GM23338 (cell line): ENCODE data around the gene EPSTI1. TPM values are rescaled to one million over a fixed set of nuclear protein-coding genes. Genes with fewer than 3 reads are reported as not detected.

Source experiments
- ATAC-seq: fragments of 200-7000 bp; cut with Tn5 transposase; 3 replicates; pipeline ENCODE4 v1.9.1; 2020
- DNase-seq: peaks from one replicate; pipeline ENCODE4 v3.0.0-alpha.2; 2015; ENCODE audit warnings: low spot score
- H2AFZ ChIP-seq: fragments of 200-600 bp; sonication (generic); 2 replicates; pipeline ENCODE4 v1.8.0; 2016; ENCODE audit warnings: antibody characterized with exemption, mild to moderate bottlenecking, moderate library complexity
- H3F3A ChIP-seq: fragments of 200-600 bp; sonication (generic); replicated peaks from 2 replicates; pipeline ENCODE4 v1.8.0; 2017; ENCODE audit warnings: antibody characterized with exemption, mixed run types, low read depth
- H3K27ac ChIP-seq: fragments of 200-600 bp; sonication (generic); 2 replicates; pipeline ENCODE4 v1.6.1; 2016; ENCODE audit warnings: low read depth
- H3K27me3 ChIP-seq: fragments of 200-600 bp; sonication (generic); 2 replicates; pipeline ENCODE4 v1.8.0; 2016; ENCODE audit warnings: mild to moderate bottlenecking, mixed run types, moderate library complexity; ENCODE audit not compliant: insufficient read depth
- H3K36me3 ChIP-seq: fragments of 200-600 bp; sonication (generic); 2 replicates; pipeline ENCODE4 v1.8.0; 2016; ENCODE audit warnings: mild to moderate bottlenecking; ENCODE audit not compliant: insufficient read depth
- H3K4me1 ChIP-seq: fragments of 200-600 bp; sonication (generic); 2 replicates; pipeline ENCODE4 v1.8.0; 2016; ENCODE audit warnings: mild to moderate bottlenecking, moderate library complexity; ENCODE audit not compliant: insufficient read depth
- H3K4me2 ChIP-seq: fragments of 200-600 bp; sonication (generic); 2 replicates; pipeline ENCODE4 v1.7.1; 2017; ENCODE audit warnings: mixed run types
- H3K4me3 ChIP-seq: fragments of 200-600 bp; sonication (generic); 2 replicates; pipeline ENCODE4 v1.6.1; 2016; ENCODE audit warnings: mixed run types
- H3K79me2 ChIP-seq: fragments of 200-600 bp; sonication (generic); replicated peaks from 2 replicates; pipeline ENCODE4 v1.8.0; 2017; ENCODE audit warnings: mild to moderate bottlenecking; ENCODE audit not compliant: insufficient read depth
- H3K9me2 ChIP-seq: fragments of 200-600 bp; sonication (generic); 2 replicates; pipeline ENCODE4 v1.8.0; 2017; ENCODE audit not compliant: insufficient read depth
- H4K20me1 ChIP-seq: fragments of 200-600 bp; sonication (generic); replicated peaks from 2 replicates; pipeline ENCODE4 v1.8.0; 2017; ENCODE audit warnings: mild to moderate bottlenecking; ENCODE audit not compliant: insufficient read depth
- H3K27ac Mint-ChIP-seq: 2 replicates; pipeline ENCODE4 v1.8.0; 2020; ENCODE audit warnings: inconsistent platforms, mild to moderate bottlenecking, moderate library complexity, mixed read lengths
- H3K27me3 Mint-ChIP-seq: 3 replicates; pipeline ENCODE4 v1.8.0; 2022; ENCODE audit warnings: low read depth, mild to moderate bottlenecking, moderate library complexity, mixed read lengths, inconsistent platforms; ENCODE audit not compliant: insufficient read depth, poor library complexity
- H3K36me3 Mint-ChIP-seq: 3 replicates; pipeline ENCODE4 v1.8.0; 2021; ENCODE audit warnings: low read depth, mild to moderate bottlenecking, inconsistent platforms, moderate library complexity, mixed read lengths
- H3K4me1 Mint-ChIP-seq: 3 replicates; pipeline ENCODE4 v1.8.0; 2020; ENCODE audit warnings: mild to moderate bottlenecking, inconsistent platforms, mixed read lengths
- H3K4me3 Mint-ChIP-seq: 3 replicates; pipeline ENCODE4 v1.8.0; 2021; ENCODE audit warnings: moderate library complexity, mild to moderate bottlenecking, inconsistent platforms, mixed read lengths
- H3K9me3 Mint-ChIP-seq: 3 replicates; pipeline ENCODE4 v1.8.0; 2020; ENCODE audit warnings: moderate library complexity, mild to moderate bottlenecking, inconsistent platforms, mixed read lengths
- CREB1 ChIP-seq: fragments of 250-450 bp; sonication (Bioruptor Pico); IDR thresholded peaks from 2 replicates; pipeline ENCODE4 v1.5.0; 2020; ENCODE audit warnings: low read depth, mild to moderate bottlenecking, moderate library complexity
- EZH2 ChIP-seq: fragments of 200-600 bp; sonication (generic); IDR thresholded peaks from one replicate; pipeline ENCODE4 v1.8.0; 2017; ENCODE audit warnings: antibody characterized with exemption, mild to moderate bottlenecking, low read depth; ENCODE audit not compliant: unreplicated experiment
- EZH2phosphoT487 ChIP-seq: fragments of 200-600 bp; sonication (generic); IDR thresholded peaks from one replicate; pipeline ENCODE4 v1.8.1; 2018; ENCODE audit warnings: antibody characterized with exemption; ENCODE audit not compliant: unreplicated experiment
- JUNB ChIP-seq: IDR thresholded peaks from one replicate; pipeline ENCODE4 v1.6.1; 2016; ENCODE audit warnings: antibody characterized with exemption; ENCODE audit not compliant: unreplicated experiment
- NANOG ChIP-seq: IDR thresholded peaks from 2 replicates; pipeline ENCODE4 v1.6.1; 2016; ENCODE audit warnings: antibody characterized with exemption, borderline replicate concordance
- POLR2AphosphoS5 ChIP-seq: IDR thresholded peaks from 2 replicates; pipeline ENCODE4 v1.6.1; 2016; ENCODE audit warnings: antibody characterized with exemption, low read depth
- STAT1 ChIP-seq: IDR thresholded peaks from one replicate; pipeline ENCODE4 v1.6.1; 2016; ENCODE audit warnings: antibody characterized with exemption; ENCODE audit not compliant: unreplicated experiment
- ZNF114 ChIP-seq: fragments of 250-450 bp; sonication (Bioruptor Pico); IDR thresholded peaks from 2 replicates; pipeline ENCODE4 v1.5.0; 2020; ENCODE audit warnings: mild to moderate bottlenecking, moderate library complexity
- ZNF331 ChIP-seq: fragments of 250-450 bp; sonication (Bioruptor Pico); IDR thresholded peaks from 2 replicates; pipeline ENCODE4 v1.5.0; 2020; ENCODE audit warnings: low read depth, mild to moderate bottlenecking, moderate library complexity
- polyA plus RNA-seq: library from polyadenylated mRNA; unstranded; fragments of >200 nt; fragmentation: Nextera tagmentation; extraction: Ambion mirVana; gene quantifications from 2 replicates; pipeline ENCODE4 v1.2.1, GENCODE V29; 2016
- total RNA-seq: library from RNA; depleted of rRNA; stranded (reverse); fragments of >200 nt; shearing (Covaris generic); gene quantifications from 2 replicates; pipeline ENCODE4 v1.2.3, GENCODE V29; 2014
- TF ChIP-seq, protein P1 (sequence below): fragments of 250-450 bp; sonication (Bioruptor Pico); IDR thresholded peaks from 2 replicates; pipeline ENCODE4 v1.5.0; 2020; ENCODE audit warnings: mild to moderate bottlenecking, moderate library complexity
- TF ChIP-seq, protein P2 (sequence below), 2 experiments: fragments of 200-600 bp in 1 of 2; sonication (generic) in 1 of 2; conservative IDR thresholded peaks; 2 replicates each; pipeline versions ENCODE4 v1.5.1 to v1.6.1; 2016 to 2017; ENCODE audit warnings: antibody characterized with exemption in 2 of 2, low read depth in 2 of 2, mild to moderate bottlenecking in 2 of 2, moderate library complexity in 1 of 2
- TF ChIP-seq, protein P3 (sequence below): IDR thresholded peaks from one replicate; pipeline ENCODE4 v1.6.1; 2018; ENCODE audit warnings: antibody characterized with exemption; ENCODE audit not compliant: unreplicated experiment
- TF ChIP-seq, protein P4 (sequence below): IDR thresholded peaks from 2 replicates; pipeline ENCODE4 v1.6.1; 2016; ENCODE audit warnings: antibody characterized with exemption

EPSTI1 gene
- total and polyA plus RNA-seq, 2 experiments from 2014 or later: 0.10 to 0.68 TPM

DNA sequence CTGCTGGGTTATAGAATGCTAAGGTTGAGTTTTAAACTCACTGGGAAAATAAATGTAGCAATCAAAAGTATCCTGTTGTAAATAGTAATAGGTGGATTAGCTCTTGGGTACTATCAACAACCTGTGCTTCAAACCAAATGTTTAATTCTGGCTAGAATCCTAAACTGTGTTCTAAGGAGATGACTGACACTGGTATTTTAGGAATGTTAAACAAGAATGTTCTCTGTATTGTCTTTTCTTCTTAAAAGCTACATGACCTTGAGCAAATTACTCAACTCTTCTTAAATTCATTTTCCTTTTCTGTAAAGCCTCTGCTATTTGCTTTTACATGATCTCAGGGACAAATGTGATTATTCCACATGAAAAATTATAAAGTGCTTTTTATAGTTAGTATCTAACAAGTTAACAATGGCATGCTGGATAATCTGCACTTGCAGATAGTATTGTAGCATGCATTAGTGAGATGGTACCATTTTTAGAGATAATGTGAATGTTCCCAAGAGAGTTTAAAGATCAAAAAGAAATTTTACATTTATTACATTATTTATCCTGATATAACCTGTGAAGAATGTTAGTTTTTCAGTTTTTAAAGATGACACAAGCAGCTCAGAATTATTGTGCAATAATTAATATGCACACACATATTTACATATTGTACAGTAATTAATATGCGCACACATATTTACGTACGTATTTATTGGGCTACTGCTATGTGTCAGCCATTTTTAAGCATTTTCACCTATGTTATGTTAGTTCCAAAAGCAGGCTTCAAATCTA is 13.6 kb upstream of the EPSTI1 start:
- no peaks in the 10 kb centered on the region; the same call in 1 of the 2 replicates for H3K9me2 ChIP-seq
- TF ChIP-seq NANOG: no peak
- TF ChIP-seq JUNB: no peak
- TF ChIP-seq EZH2: no peak
- TF ChIP-seq EZH2phosphoT487: no peak
- TF ChIP-seq CREB1 (CRISPR knock-in tag): no peak
- TF ChIP-seq POLR2AphosphoS5: no peak
- TF ChIP-seq, protein P1, sequence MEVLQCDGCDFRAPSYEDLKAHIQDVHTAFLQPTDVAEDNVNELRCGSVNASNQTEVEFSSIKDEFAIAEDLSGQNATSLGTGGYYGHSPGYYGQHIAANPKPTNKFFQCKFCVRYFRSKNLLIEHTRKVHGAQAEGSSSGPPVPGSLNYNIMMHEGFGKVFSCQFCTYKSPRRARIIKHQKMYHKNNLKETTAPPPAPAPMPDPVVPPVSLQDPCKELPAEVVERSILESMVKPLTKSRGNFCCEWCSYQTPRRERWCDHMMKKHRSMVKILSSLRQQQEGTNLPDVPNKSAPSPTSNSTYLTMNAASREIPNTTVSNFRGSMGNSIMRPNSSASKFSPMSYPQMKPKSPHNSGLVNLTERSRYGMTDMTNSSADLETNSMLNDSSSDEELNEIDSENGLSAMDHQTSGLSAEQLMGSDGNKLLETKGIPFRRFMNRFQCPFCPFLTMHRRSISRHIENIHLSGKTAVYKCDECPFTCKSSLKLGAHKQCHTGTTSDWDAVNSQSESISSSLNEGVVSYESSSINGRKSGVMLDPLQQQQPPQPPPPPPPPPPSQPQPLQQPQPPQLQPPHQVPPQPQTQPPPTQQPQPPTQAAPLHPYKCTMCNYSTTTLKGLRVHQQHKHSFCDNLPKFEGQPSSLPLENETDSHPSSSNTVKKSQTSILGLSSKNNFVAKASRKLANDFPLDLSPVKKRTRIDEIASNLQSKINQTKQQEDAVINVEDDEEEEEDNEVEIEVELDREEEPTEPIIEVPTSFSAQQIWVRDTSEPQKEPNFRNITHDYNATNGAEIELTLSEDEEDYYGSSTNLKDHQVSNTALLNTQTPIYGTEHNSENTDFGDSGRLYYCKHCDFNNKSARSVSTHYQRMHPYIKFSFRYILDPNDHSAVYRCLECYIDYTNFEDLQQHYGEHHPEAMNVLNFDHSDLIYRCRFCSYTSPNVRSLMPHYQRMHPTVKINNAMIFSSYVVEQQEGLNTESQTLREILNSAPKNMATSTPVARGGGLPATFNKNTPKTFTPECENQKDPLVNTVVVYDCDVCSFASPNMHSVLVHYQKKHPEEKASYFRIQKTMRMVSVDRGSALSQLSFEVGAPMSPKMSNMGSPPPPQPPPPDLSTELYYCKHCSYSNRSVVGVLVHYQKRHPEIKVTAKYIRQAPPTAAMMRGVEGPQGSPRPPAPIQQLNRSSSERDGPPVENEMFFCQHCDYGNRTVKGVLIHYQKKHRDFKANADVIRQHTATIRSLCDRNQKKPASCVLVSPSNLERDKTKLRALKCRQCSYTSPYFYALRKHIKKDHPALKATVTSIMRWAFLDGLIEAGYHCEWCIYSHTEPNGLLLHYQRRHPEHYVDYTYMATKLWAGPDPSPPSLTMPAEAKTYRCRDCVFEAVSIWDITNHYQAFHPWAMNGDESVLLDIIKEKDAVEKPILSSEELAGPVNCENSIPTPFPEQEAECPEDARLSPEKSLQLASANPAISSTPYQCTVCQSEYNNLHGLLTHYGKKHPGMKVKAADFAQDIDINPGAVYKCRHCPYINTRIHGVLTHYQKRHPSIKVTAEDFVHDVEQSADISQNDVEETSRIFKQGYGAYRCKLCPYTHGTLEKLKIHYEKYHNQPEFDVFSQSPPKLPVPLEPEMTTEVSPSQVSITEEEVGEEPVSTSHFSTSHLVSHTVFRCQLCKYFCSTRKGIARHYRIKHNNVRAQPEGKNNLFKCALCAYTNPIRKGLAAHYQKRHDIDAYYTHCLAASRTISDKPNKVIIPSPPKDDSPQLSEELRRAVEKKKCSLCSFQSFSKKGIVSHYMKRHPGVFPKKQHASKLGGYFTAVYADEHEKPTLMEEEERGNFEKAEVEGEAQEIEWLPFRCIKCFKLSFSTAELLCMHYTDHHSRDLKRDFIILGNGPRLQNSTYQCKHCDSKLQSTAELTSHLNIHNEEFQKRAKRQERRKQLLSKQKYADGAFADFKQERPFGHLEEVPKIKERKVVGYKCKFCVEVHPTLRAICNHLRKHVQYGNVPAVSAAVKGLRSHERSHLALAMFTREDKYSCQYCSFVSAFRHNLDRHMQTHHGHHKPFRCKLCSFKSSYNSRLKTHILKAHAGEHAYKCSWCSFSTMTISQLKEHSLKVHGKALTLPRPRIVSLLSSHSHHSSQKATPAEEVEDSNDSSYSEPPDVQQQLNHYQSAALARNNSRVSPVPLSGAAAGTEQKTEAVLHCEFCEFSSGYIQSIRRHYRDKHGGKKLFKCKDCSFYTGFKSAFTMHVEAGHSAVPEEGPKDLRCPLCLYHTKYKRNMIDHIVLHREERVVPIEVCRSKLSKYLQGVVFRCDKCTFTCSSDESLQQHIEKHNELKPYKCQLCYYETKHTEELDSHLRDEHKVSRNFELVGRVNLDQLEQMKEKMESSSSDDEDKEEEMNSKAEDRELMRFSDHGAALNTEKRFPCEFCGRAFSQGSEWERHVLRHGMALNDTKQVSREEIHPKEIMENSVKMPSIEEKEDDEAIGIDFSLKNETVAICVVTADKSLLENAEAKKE (CRISPR knock-in tag): no peak
- TF ChIP-seq STAT1: no peak
- TF ChIP-seq ZNF331: no peak
- TF ChIP-seq, protein P2, sequence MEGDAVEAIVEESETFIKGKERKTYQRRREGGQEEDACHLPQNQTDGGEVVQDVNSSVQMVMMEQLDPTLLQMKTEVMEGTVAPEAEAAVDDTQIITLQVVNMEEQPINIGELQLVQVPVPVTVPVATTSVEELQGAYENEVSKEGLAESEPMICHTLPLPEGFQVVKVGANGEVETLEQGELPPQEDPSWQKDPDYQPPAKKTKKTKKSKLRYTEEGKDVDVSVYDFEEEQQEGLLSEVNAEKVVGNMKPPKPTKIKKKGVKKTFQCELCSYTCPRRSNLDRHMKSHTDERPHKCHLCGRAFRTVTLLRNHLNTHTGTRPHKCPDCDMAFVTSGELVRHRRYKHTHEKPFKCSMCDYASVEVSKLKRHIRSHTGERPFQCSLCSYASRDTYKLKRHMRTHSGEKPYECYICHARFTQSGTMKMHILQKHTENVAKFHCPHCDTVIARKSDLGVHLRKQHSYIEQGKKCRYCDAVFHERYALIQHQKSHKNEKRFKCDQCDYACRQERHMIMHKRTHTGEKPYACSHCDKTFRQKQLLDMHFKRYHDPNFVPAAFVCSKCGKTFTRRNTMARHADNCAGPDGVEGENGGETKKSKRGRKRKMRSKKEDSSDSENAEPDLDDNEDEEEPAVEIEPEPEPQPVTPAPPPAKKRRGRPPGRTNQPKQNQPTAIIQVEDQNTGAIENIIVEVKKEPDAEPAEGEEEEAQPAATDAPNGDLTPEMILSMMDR (conservative IDR thresholded peaks at IDR 0.05; ENCODE audit: low read depth in 2 of 2): no peak
- TF ChIP-seq ZNF114: no peak
- TF ChIP-seq, protein P3, sequence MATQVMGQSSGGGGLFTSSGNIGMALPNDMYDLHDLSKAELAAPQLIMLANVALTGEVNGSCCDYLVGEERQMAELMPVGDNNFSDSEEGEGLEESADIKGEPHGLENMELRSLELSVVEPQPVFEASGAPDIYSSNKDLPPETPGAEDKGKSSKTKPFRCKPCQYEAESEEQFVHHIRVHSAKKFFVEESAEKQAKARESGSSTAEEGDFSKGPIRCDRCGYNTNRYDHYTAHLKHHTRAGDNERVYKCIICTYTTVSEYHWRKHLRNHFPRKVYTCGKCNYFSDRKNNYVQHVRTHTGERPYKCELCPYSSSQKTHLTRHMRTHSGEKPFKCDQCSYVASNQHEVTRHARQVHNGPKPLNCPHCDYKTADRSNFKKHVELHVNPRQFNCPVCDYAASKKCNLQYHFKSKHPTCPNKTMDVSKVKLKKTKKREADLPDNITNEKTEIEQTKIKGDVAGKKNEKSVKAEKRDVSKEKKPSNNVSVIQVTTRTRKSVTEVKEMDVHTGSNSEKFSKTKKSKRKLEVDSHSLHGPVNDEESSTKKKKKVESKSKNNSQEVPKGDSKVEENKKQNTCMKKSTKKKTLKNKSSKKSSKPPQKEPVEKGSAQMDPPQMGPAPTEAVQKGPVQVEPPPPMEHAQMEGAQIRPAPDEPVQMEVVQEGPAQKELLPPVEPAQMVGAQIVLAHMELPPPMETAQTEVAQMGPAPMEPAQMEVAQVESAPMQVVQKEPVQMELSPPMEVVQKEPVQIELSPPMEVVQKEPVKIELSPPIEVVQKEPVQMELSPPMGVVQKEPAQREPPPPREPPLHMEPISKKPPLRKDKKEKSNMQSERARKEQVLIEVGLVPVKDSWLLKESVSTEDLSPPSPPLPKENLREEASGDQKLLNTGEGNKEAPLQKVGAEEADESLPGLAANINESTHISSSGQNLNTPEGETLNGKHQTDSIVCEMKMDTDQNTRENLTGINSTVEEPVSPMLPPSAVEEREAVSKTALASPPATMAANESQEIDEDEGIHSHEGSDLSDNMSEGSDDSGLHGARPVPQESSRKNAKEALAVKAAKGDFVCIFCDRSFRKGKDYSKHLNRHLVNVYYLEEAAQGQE: no peak
- TF ChIP-seq, protein P4, sequence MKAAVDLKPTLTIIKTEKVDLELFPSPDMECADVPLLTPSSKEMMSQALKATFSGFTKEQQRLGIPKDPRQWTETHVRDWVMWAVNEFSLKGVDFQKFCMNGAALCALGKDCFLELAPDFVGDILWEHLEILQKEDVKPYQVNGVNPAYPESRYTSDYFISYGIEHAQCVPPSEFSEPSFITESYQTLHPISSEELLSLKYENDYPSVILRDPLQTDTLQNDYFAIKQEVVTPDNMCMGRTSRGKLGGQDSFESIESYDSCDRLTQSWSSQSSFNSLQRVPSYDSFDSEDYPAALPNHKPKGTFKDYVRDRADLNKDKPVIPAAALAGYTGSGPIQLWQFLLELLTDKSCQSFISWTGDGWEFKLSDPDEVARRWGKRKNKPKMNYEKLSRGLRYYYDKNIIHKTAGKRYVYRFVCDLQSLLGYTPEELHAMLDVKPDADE: no peak
- no peaks in the 10 kb centered on the region for H3K36me3 ChIP-seq
- no peaks in the 10 kb centered on the region for H3K36me3 Mint-ChIP-seq
- peak; percentile 28 for DNase-seq
- no peak overlapping the region for H2AFZ ChIP-seq
- no peak overlapping the region for H3K4me2 ChIP-seq
- H4K20me1 ChIP-seq: no peaks in the 10 kb centered on the region
- ATAC-seq: no peak
- no peaks in the 10 kb centered on the region for H3K79me2 ChIP-seq
- peaks cover 2% of the 10 kb centered on the region for H3K27me3 Mint-ChIP-seq
- H3F3A ChIP-seq: no peaks in the 10 kb centered on the region
- no peaks in the 10 kb centered on the region for H3K27me3 ChIP-seq
- H3K27ac ChIP-seq: no peak overlapping the region
- no peak overlapping the region for H3K4me3 ChIP-seq
- H3K4me1 Mint-ChIP-seq: peaks cover 13% of the 10 kb centered on the region; the same call in 2 of the 3 replicates
- no peak overlapping the region for H3K4me3 Mint-ChIP-seq
- no peak overlapping the region for H3K27ac Mint-ChIP-seq
- no peaks in the 10 kb centered on the region; the same call in 2 of the 3 replicates for H3K9me3 Mint-ChIP-seq
- H3K4me1 ChIP-seq: peaks cover 6% of the 10 kb centered on the region; the same call in 1 of the 2 replicates
